OCI-LY3 (cell line): ENCODE measurements around the gene VKORC1.

Source experiments
- CTCF ChIP-seq: fragments of 200-600, 300-600 bp; sonication (generic); IDR thresholded peaks from 2 replicates; pipeline ENCODE4 v1.5.1; 2014; ENCODE audit warnings: antibody characterized with exemption, low read length, low read depth
- EZH2phosphoT487 ChIP-seq: fragments of 200-600 bp; shearing (Covaris generic); IDR thresholded peaks from 2 replicates; pipeline ENCODE4 v1.6.1; 2018; ENCODE audit warnings: antibody characterized with exemption, mixed run types, low read depth

DNA sequence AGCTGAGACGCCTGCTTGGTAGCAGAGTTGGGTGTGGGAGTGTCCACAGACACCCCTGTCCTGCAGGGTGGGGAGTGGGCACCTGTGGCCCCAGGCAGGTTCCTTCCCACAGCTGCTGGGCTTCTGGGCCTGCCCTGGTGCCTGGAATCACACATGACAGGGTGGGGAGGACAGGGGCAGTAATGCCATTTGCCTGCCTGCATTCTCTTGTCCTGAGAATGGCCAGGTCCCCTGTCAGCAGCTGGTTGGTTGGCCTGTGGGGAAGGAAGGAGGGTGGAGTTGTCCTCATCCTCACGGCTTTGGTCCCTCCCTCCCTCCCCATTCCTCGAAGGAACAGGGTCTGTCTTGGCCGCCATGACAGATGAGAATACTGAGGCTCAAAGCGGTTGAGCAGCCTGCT, 11.0 kb downstream of the VKORC1 start:
- no peak for TF ChIP-seq CTCF
- no peak for TF ChIP-seq EZH2phosphoT487
